HepG2 (cell line): Measurements from ENCODE around the gene SF1. TPM values are rescaled to one million over a fixed set of nuclear protein-coding genes. Genes with fewer than 3 reads are reported as not detected.

Experiments
- AKAP8 ChIP-seq: sonication (generic); formaldehyde crosslinking; IDR thresholded peaks from 2 replicates; pipeline ENCODE4 v1.5.1; 2020; ENCODE audit warnings: mild to moderate bottlenecking, missing genetic modification reagents
- RAD51 ChIP-seq: fragments of 450-650 bp; IDR thresholded peaks from 2 replicates; pipeline ENCODE4 v1.6.1; 2016; ENCODE audit warnings: borderline replicate concordance
- ZFP36L1 ChIP-seq: sonication (generic); formaldehyde crosslinking; IDR thresholded peaks from 2 replicates; pipeline ENCODE4 v1.8.0; 2022; ENCODE audit warnings: mild to moderate bottlenecking, missing genetic modification reagents, moderate library complexity
- ZFP41 ChIP-seq: sonication (generic); formaldehyde crosslinking; IDR thresholded peaks from 2 replicates; pipeline ENCODE4 v1.4.0; 2020; ENCODE audit warnings: mild to moderate bottlenecking, missing genetic modification reagents, borderline replicate concordance
- polyA plus RNA-seq, 8 experiments: library from polyadenylated mRNA; depleted of rRNA in 3 of 8; stranded (reverse) in 7 of 8; unstranded in 1 of 8; fragments of >200 nt; fragmentation: Illumina TruSeq in 4 of 8; extraction: Trizol in 4 of 8; gene quantifications; 2 replicates each; pipeline versions ENCODE4 v1.2.1 to v1.2.3, GENCODE V29; 2011 to 2016; ENCODE audit warnings: low read depth in 4 of 8, missing spikeins in 1 of 8, mixed read lengths in 1 of 8; ENCODE audit not compliant: insufficient read depth in 1 of 8
- total RNA-seq, 5 experiments: library from RNA; depleted of rRNA; stranded (reverse); fragments of >200 nt; fragmentation: Illumina TruSeq; extraction: Trizol; gene quantifications; 2 replicates each; pipeline ENCODE4 v1.2.3, GENCODE V29; 2016; ENCODE audit warnings: low read depth in 1 of 5
- TF ChIP-seq, protein P1 (sequence below), 2 experiments: sonication (generic) in 1 of 2; formaldehyde crosslinking in 1 of 2; IDR thresholded peaks; 2 replicates each; pipeline versions ENCODE4 v1.4.0 to v1.6.1; 2016 to 2020; ENCODE audit warnings: borderline replicate concordance in 1 of 2, low read depth in 1 of 2, mild to moderate bottlenecking in 1 of 2, missing genetic modification reagents in 1 of 2

The SF1 gene
- total and polyA plus RNA-seq, 2 of the 13 experiments (the other 11 are each of a cell fraction or from before 2014, with no cell fraction given): 55.5 to 70.4 TPM

DNA sequence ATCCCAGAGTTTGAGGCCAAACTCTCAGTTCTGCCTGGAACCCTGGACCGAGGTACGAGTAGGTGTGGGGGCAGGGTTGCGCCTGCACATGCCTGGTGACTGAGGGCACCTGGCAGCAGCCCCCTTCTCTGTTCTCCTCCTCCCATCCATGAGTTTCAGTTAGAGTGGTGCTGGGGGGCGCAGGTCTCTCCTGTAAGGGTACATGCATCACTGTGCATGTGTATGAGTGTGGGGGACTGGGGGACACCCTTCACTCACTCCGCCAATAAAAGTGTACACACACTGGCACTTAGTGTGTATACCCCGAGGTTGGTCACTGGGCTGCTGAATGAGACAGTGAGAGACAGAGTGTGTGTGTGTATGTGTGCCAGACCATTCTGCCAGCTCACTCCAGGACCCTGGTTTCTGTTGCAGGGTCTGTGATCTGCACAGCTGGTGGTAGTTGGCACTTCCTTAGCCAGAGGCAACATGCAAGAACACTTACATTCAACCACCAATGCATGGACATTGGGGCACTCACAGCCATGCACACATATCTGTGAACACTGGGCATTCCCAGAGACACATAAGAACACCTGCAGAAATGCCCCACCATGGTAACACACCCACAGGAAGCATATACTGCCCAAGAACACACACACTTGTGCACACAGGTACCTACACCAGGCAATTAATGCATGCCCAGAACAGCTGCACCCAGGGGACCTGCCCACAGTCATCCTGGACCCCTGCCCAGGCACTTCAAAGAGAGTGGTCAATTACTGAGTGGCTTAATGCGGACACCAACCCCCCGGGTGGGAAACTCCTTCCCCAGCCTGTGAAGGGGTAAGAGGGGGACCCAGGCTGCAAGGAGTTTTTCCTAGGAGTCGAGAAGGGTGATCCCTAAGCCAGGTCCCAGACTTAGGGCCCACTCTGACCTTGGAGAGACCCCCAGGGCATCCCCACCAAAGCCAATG, 54.2 kb downstream of the SF1 start (continued):
- TF ChIP-seq, protein P1, sequence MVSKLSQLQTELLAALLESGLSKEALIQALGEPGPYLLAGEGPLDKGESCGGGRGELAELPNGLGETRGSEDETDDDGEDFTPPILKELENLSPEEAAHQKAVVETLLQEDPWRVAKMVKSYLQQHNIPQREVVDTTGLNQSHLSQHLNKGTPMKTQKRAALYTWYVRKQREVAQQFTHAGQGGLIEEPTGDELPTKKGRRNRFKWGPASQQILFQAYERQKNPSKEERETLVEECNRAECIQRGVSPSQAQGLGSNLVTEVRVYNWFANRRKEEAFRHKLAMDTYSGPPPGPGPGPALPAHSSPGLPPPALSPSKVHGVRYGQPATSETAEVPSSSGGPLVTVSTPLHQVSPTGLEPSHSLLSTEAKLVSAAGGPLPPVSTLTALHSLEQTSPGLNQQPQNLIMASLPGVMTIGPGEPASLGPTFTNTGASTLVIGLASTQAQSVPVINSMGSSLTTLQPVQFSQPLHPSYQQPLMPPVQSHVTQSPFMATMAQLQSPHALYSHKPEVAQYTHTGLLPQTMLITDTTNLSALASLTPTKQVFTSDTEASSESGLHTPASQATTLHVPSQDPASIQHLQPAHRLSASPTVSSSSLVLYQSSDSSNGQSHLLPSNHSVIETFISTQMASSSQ (IDR thresholded peaks at IDR 0.05; ENCODE audit: low read depth): no peak
- TF ChIP-seq, protein P1 (CRISPR knock-in tag; IDR thresholded peaks at IDR 0.05; ENCODE audit: borderline replicate concordance): no peak
- TF ChIP-seq ZFP36L1: no peak
- TF ChIP-seq ZFP41 (CRISPR knock-in tag): no peak
- TF ChIP-seq AKAP8 (CRISPR knock-in tag): no peak
- TF ChIP-seq RAD51: no peak
